HG03520 (cell line): Measurements from ENCODE around the gene NIPA2.

Experiments
- ATAC-seq: cut with Tn5 transposase; IDR thresholded peaks from one replicate; pipeline ENCODE4 v1.9.1; 2021; ENCODE audit warnings: mild to moderate bottlenecking, moderate library complexity; ENCODE audit not compliant: unreplicated experiment

The NIPA2 gene

GRCh38 chr15:22895465-22896190, 57.2 kb downstream of the NIPA2 start:
- ATAC-seq = peak; percentile 85

- ATAC-seq = no peak
These were observed 63.6 kb downstream of the NIPA2 start for GRCh38 chr15:22902046-22902445.

GRCh38 chr15:22902578-22902977, 64.1 kb downstream of the NIPA2 start:
- no peak for ATAC-seq

- no peak for ATAC-seq
These were observed 64.5 kb downstream of the NIPA2 start for GRCh38 chr15:22902981-22903380.

- no peak for ATAC-seq
These were observed 65.0 kb downstream of the NIPA2 start for GRCh38 chr15:22903427-22903826.

- ATAC-seq = no peak
These were observed 65.6 kb downstream of the NIPA2 start for GRCh38 chr15:22903961-22904534.

GRCh38 chr15:22904736-22905135, 66.3 kb downstream of the NIPA2 start:
- no peak for ATAC-seq

GRCh38 chr15:22907161-22907950, 68.9 kb downstream of the NIPA2 start:
- ATAC-seq = no peak

GRCh38 chr15:22908830-22909229, 70.4 kb downstream of the NIPA2 start:
- ATAC-seq = no peak

- no peak for ATAC-seq
These were observed 72.8 kb downstream of the NIPA2 start for GRCh38 chr15:22911306-22911705.

GRCh38 chr15:22912256-22912655, 73.8 kb downstream of the NIPA2 start:
- no peak for ATAC-seq

- no peak for ATAC-seq
These were observed 75.3 kb downstream of the NIPA2 start for GRCh38 chr15:22913646-22914380.

- no peak for ATAC-seq
These were observed 77.5 kb downstream of the NIPA2 start for GRCh38 chr15:22915866-22916515.

GRCh38 chr15:22916606-22917350, 78.3 kb downstream of the NIPA2 start:
- no peak for ATAC-seq

GRCh38 chr15:22917556-22917955, 79.1 kb downstream of the NIPA2 start:
- ATAC-seq = no peak
